ENCODE results near the gene CENPS.

DNA sequence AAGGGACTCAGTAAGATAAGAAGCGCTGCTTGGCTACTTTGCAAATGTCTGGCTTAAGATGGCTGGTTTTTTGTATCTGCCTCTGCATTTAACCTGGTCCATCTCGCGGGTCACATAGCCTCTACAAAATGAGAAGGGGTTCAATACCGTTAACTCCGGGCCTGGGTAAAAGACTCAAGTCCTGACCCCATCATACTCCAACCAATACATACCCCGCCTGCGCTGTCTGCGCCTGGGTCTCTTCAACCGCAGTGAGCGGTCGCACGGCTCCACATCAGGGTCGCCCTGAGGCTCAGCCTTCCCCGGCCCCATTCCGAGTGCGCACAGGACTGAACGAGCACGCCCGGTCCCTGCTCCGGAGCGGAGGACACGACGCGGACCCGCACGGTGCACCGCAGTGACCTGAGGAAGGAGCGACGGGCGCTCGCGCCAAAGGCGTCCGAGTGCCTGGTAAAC lies 31.9 kb upstream of the CENPS start:
- TF ChIP-seq CTCF (IDR thresholded peaks at IDR 0.05) (no peak), EZH2 (IDR thresholded peaks at IDR 0.05; ENCODE audit: borderline replicate concordance, insufficient read depth, low read depth, low read length, poor library complexity, severe bottlenecking) (no peak)

Measured in B cell (primary cell).